Dendritic cell treated with granulocyte-macrophage colony-stimulating factor and Interleukin-4, amounts not matched to agents 40 ng/mL and 50 ng/mL, for 4 days (primary cell): ENCODE data around the gene EPHA4.

Experiments
- H3K27ac Mint-ChIP-seq: one replicate; pipeline ENCODE4 v1.8.0; 2022; ENCODE audit warnings: mild to moderate bottlenecking, mixed read lengths
- H3K27me3 Mint-ChIP-seq: one replicate; pipeline ENCODE4 v1.8.0; 2022; ENCODE audit warnings: mild to moderate bottlenecking, mixed read lengths
- H3K36me3 Mint-ChIP-seq: one replicate; pipeline ENCODE4 v1.8.0; 2022; ENCODE audit warnings: low read depth, mixed read lengths
- H3K4me1 Mint-ChIP-seq: one replicate; pipeline ENCODE4 v1.8.0; 2022; ENCODE audit warnings: low read depth, mixed read lengths
- H3K4me3 Mint-ChIP-seq: one replicate; pipeline ENCODE4 v1.8.0; 2022; ENCODE audit warnings: mild to moderate bottlenecking, moderate library complexity, mixed read lengths
- H3K9me3 Mint-ChIP-seq: one replicate; pipeline ENCODE4 v1.8.0; 2022; ENCODE audit warnings: mixed read lengths
- intact Hi-C: fragments of 100-400 bp; cut with micrococcal nuclease; formaldehyde crosslinking; loops from one replicate; pipeline ENCODE4 v1.15.0; 2022

Gene EPHA4

GRCh38 chr2:221451862-221452788, 120.0 kb downstream of the EPHA4 start:
- Mint-ChIP-seq H3K9me3 (no peaks in the 10 kb centered on the region), H3K4me3 (no peak overlapping the region), H3K27me3 (no peaks in the 10 kb centered on the region), H3K36me3 (no peaks in the 10 kb centered on the region), H3K27ac (no peak overlapping the region), H3K4me1 (no peaks in the 10 kb centered on the region)
- intact Hi-C loops, result no loop called here

GRCh38 chr2:221450280-221450679, 121.8 kb downstream of the EPHA4 start:
- H3K9me3 Mint-ChIP-seq, result no peaks in the 10 kb centered on the region
- no peaks in the 10 kb centered on the region for H3K36me3 Mint-ChIP-seq
- no peak overlapping the region for H3K4me3 Mint-ChIP-seq
- H3K4me1 Mint-ChIP-seq, result no peaks in the 10 kb centered on the region
- H3K27me3 Mint-ChIP-seq, result no peaks in the 10 kb centered on the region
- H3K27ac Mint-ChIP-seq, result no peak overlapping the region
- intact Hi-C loops, result no loop called here

GRCh38 chr2:221449406-221449805, 122.7 kb downstream of the EPHA4 start:
- Mint-ChIP-seq H3K4me1 (no peaks in the 10 kb centered on the region), H3K4me3 (no peak overlapping the region), H3K27me3 (no peaks in the 10 kb centered on the region), H3K9me3 (no peaks in the 10 kb centered on the region), H3K36me3 (no peaks in the 10 kb centered on the region), H3K27ac (no peak overlapping the region)
- intact Hi-C loops, result no loop called here

GRCh38 chr2:221448844-221449390, 123.2 kb downstream of the EPHA4 start:
- Mint-ChIP-seq H3K27ac (no peak overlapping the region), H3K9me3 (no peaks in the 10 kb centered on the region), H3K27me3 (no peaks in the 10 kb centered on the region), H3K4me1 (no peaks in the 10 kb centered on the region), H3K36me3 (no peaks in the 10 kb centered on the region), H3K4me3 (no peak overlapping the region)
- intact Hi-C loops, result no loop called here

GRCh38 chr2:221448057-221448843, 123.9 kb downstream of the EPHA4 start:
- H3K27me3 Mint-ChIP-seq, result no peaks in the 10 kb centered on the region
- intact Hi-C loops, result no loop called here
- H3K4me3 Mint-ChIP-seq, result no peak overlapping the region
- no peaks in the 10 kb centered on the region for H3K36me3 Mint-ChIP-seq
- H3K27ac Mint-ChIP-seq, result no peak overlapping the region
- no peaks in the 10 kb centered on the region for H3K4me1 Mint-ChIP-seq
- no peaks in the 10 kb centered on the region for H3K9me3 Mint-ChIP-seq

GRCh38 chr2:221447310-221447709, 124.8 kb downstream of the EPHA4 start:
- Mint-ChIP-seq H3K27ac (no peak overlapping the region), H3K4me1 (no peaks in the 10 kb centered on the region)

GRCh38 chr2:221446140-221446539, 126.0 kb downstream of the EPHA4 start:
- Mint-ChIP-seq H3K9me3 (no peaks in the 10 kb centered on the region), H3K27ac (no peak overlapping the region), H3K27me3 (no peaks in the 10 kb centered on the region), H3K4me1 (no peaks in the 10 kb centered on the region), H3K4me3 (no peak overlapping the region), H3K36me3 (no peaks in the 10 kb centered on the region)
- intact Hi-C loops, result no loop called here

More at GRCh38 chr2:221447310-221447709, 124.8 kb downstream of the EPHA4 start:
- H3K9me3 Mint-ChIP-seq, result no peaks in the 10 kb centered on the region
- no peak overlapping the region for H3K4me3 Mint-ChIP-seq
- intact Hi-C loops, result no loop called here
- no peaks in the 10 kb centered on the region for H3K27me3 Mint-ChIP-seq
- no peaks in the 10 kb centered on the region for H3K36me3 Mint-ChIP-seq

- Mint-ChIP-seq H3K9me3 (no peaks in the 10 kb centered on the region), H3K27me3 (no peaks in the 10 kb centered on the region), H3K36me3 (no peaks in the 10 kb centered on the region), H3K27ac (no peak overlapping the region), H3K4me3 (no peak overlapping the region), H3K4me1 (no peaks in the 10 kb centered on the region)
- intact Hi-C loops, result no loop called here
Observed at GRCh38 chr2:221444106-221444505, 128.0 kb downstream of the EPHA4 start.

GRCh38 chr2:221443645-221444044, 128.5 kb downstream of the EPHA4 start:
- Mint-ChIP-seq H3K9me3 (no peaks in the 10 kb centered on the region), H3K27ac (no peak overlapping the region)
- intact Hi-C loops, result no loop called here

GRCh38 chr2:221442128-221442527, 130.0 kb downstream of the EPHA4 start:
- no peaks in the 10 kb centered on the region for H3K9me3 Mint-ChIP-seq
- H3K4me3 Mint-ChIP-seq, result no peak overlapping the region
- no peak overlapping the region for H3K27ac Mint-ChIP-seq
- no peaks in the 10 kb centered on the region for H3K36me3 Mint-ChIP-seq
- H3K27me3 Mint-ChIP-seq, result no peaks in the 10 kb centered on the region
- intact Hi-C loops, result no loop called here
- no peaks in the 10 kb centered on the region for H3K4me1 Mint-ChIP-seq

More at GRCh38 chr2:221443645-221444044, 128.5 kb downstream of the EPHA4 start:
- Mint-ChIP-seq H3K4me3 (no peak overlapping the region), H3K4me1 (no peaks in the 10 kb centered on the region), H3K36me3 (no peaks in the 10 kb centered on the region), H3K27me3 (no peaks in the 10 kb centered on the region)

GRCh38 chr2:221439761-221440479, 132.2 kb downstream of the EPHA4 start:
- Mint-ChIP-seq H3K36me3 (no peaks in the 10 kb centered on the region), H3K4me1 (no peaks in the 10 kb centered on the region), H3K9me3 (no peaks in the 10 kb centered on the region), H3K27ac (no peak overlapping the region), H3K4me3 (no peak overlapping the region), H3K27me3 (no peaks in the 10 kb centered on the region)
- intact Hi-C loops, result no loop called here

- no peaks in the 10 kb centered on the region for H3K4me1 Mint-ChIP-seq
- no peaks in the 10 kb centered on the region for H3K27me3 Mint-ChIP-seq
- no peak overlapping the region for H3K4me3 Mint-ChIP-seq
- no peak overlapping the region for H3K27ac Mint-ChIP-seq
- intact Hi-C loops, result no loop called here
- H3K36me3 Mint-ChIP-seq, result no peaks in the 10 kb centered on the region
- H3K9me3 Mint-ChIP-seq, result no peaks in the 10 kb centered on the region
Observed at GRCh38 chr2:221437056-221437455, 135.0 kb downstream of the EPHA4 start.

- no peaks in the 10 kb centered on the region for H3K36me3 Mint-ChIP-seq
- H3K27me3 Mint-ChIP-seq, result no peaks in the 10 kb centered on the region
- no peak overlapping the region for H3K27ac Mint-ChIP-seq
- H3K4me1 Mint-ChIP-seq, result no peaks in the 10 kb centered on the region
- no peak overlapping the region for H3K4me3 Mint-ChIP-seq
- intact Hi-C loops, result no loop called here
- H3K9me3 Mint-ChIP-seq, result no peaks in the 10 kb centered on the region
Observed at GRCh38 chr2:221435171-221435570, 136.9 kb downstream of the EPHA4 start.
